Right lobe of liver (tissue), 4 donors: ENCODE data around the gene NRCAM.

Source experiments
- CTCF ChIP-seq, 4 donors: fragments of 200-600 bp in 3 of 4; fragments of 450-650 bp in 1 of 4; IDR thresholded peaks; one replicate each; pipeline versions ENCODE4 v1.5.1 to v1.8.0; 2016 to 2022; ENCODE audit warnings: antibody characterized with exemption in 4 of 4, mild to moderate bottlenecking in 2 of 4
- POLR2A ChIP-seq: fragments of 450-650 bp; IDR thresholded peaks from one replicate; pipeline ENCODE4 v1.6.1; 2017; ENCODE audit warnings: antibody characterized with exemption, mild to moderate bottlenecking
- donor health status: DM: no; HTN: no; CAD: no.
- donor health status: DM: no; HTN: no; CAD: no.
- donor health status: DM: no; HTN: yes; CAD: no.

- TF ChIP-seq CTCF (IDR thresholded peaks at IDR 0.05) = no peak
- no peak for TF ChIP-seq POLR2A
Measured at GRCh38 chr7:108278281-108278680, 178.0 kb downstream of the NRCAM start.
